Measurements from ENCODE around the gene FHL2. TPM values are rescaled to one million over a fixed set of nuclear protein-coding genes. Genes with fewer than 3 reads are reported as not detected.
A peak's percentile ranks its signal among the peaks of the same experiment; 100 is the strongest.

The FHL2 gene
- total RNA-seq, 1 experiment from 2014 or later: 109 TPM

DNA sequence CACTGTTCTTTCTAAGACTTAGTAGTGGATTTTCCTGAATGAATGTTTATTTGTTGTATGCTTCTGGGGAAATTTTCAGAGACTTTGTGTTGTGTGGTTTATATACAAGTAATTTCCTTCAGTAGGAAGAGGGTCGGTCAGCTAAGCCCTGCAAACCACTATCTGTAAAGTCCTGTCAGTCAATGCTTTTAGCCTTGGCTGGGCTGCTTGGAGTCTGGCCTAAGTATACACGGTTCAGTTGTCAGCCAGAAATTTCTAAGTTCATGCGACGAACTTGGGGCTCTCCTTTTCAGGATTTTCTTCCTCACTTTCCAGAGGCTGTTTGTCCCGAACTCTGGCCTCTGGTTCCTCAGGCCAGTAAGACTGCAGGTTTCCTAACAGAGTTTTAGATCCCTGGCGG is 40.3 kb downstream of the FHL2 start:
- BruUV-seq (replicated peaks): no TSS peak

GRCh38 chr2:105357122-105357521 is 41.7 kb downstream of the FHL2 start:
- CTCF ChIA-PET: no interaction called here
- Histone ChIP-seq H3K9me2 (ENCODE audit: insufficient read depth) (no peaks in the 10 kb centered on the region), H2AFZ (no peak overlapping the region), H3K4me3 (no peak overlapping the region), H3K79me2 (ENCODE audit: low read depth) (no peaks in the 10 kb centered on the region), H3K27ac (peak overlapping the region; percentile 20; the same call in 1 of the 2 replicates), H3F3A (ENCODE audit: insufficient read depth, low read depth) (peaks cover 75% of the 10 kb centered on the region), H4K20me1 (ENCODE audit: insufficient read depth) (no peaks in the 10 kb centered on the region), H3K9me3 (ENCODE audit: insufficient read depth, low read depth) (no peaks in the 10 kb centered on the region), H3K27me3 (ENCODE audit: insufficient read depth, low read depth) (no peaks in the 10 kb centered on the region), H3K4me2 (no peak overlapping the region), H3K36me3 (ENCODE audit: low read depth) (peaks cover 45% of the 10 kb centered on the region), H3K4me1 (replicated peaks; ENCODE audit: insufficient read depth) (no peaks in the 10 kb centered on the region)
- intact Hi-C loops (cut with micrococcal nuclease; ENCODE audit: unreplicated experiment): no loop called here
- no TSS peak for BruUV-seq (replicated peaks)
- no peak for DNase-seq
- TF ChIP-seq CTCF (conservative IDR thresholded peaks at IDR 0.05) (no peak), EZH2 (IDR thresholded peaks at IDR 0.05; ENCODE audit: low read depth) (no peak)
- POLR2A ChIA-PET (ENCODE audit: unreplicated experiment): no interaction called here

More for the DNA sequence above, 40.3 kb downstream of the FHL2 start:
- Histone ChIP-seq H3F3A (ENCODE audit: insufficient read depth, low read depth) (peaks cover 78% of the 10 kb centered on the region), H4K20me1 (ENCODE audit: insufficient read depth) (no peaks in the 10 kb centered on the region), H3K36me3 (ENCODE audit: low read depth) (peaks cover 50% of the 10 kb centered on the region), H3K9me2 (ENCODE audit: insufficient read depth) (no peaks in the 10 kb centered on the region), H2AFZ (no peak overlapping the region), H3K79me2 (ENCODE audit: low read depth) (no peaks in the 10 kb centered on the region), H3K4me3 (no peak overlapping the region), H3K9me3 (ENCODE audit: insufficient read depth, low read depth) (no peaks in the 10 kb centered on the region), H3K27me3 (ENCODE audit: insufficient read depth, low read depth) (no peaks in the 10 kb centered on the region), H3K27ac (no peak overlapping the region), H3K4me2 (no peak overlapping the region), H3K4me1 (replicated peaks; ENCODE audit: insufficient read depth) (no peaks in the 10 kb centered on the region)
- no peak for DNase-seq
- ChIA-PET POLR2A (ENCODE audit: unreplicated experiment) (no interaction called here), CTCF (no interaction called here)
- TF ChIP-seq CTCF (conservative IDR thresholded peaks at IDR 0.05) (no peak), EZH2 (IDR thresholded peaks at IDR 0.05; ENCODE audit: low read depth) (no peak)
- intact Hi-C loops (cut with micrococcal nuclease; ENCODE audit: unreplicated experiment): no loop called here

GRCh38 chr2:105344704-105345345 is 54.0 kb downstream of the FHL2 start:
- peaks cover 13% of the 10 kb centered on the region for H3K79me2 ChIP-seq (ENCODE audit: low read depth)
- H3K4me3 ChIP-seq: no peak overlapping the region
- H3K27ac ChIP-seq: no peak overlapping the region
- H3K27me3 ChIP-seq (ENCODE audit: insufficient read depth, low read depth): no peaks in the 10 kb centered on the region
- no peak for TF ChIP-seq EZH2 (IDR thresholded peaks at IDR 0.05; ENCODE audit: low read depth)
- peak; percentile 75 for TF ChIP-seq CTCF (conservative IDR thresholded peaks at IDR 0.05)
- no peaks in the 10 kb centered on the region for H3K9me3 ChIP-seq (ENCODE audit: insufficient read depth, low read depth)
- intact Hi-C loops (cut with micrococcal nuclease; ENCODE audit: unreplicated experiment): loop anchor here (1.0 to 10.0 kb wide), 5 partner anchors 57 to 1240 kb away; no protein-coding TSS in a partner anchor
- H2AFZ ChIP-seq: no peak overlapping the region
- H3K9me2 ChIP-seq (ENCODE audit: insufficient read depth): no peaks in the 10 kb centered on the region
- H3K36me3 ChIP-seq (ENCODE audit: low read depth): peaks cover 45% of the 10 kb centered on the region
- ChIA-PET CTCF (interaction anchor here (0.6 to 1.7 kb wide), 6 partner anchors 14 to 742 kb away, joined by 3 to 18 read pairs (median 4); no protein-coding TSS in a partner anchor), POLR2A (ENCODE audit: unreplicated experiment) (no interaction called here)
- H4K20me1 ChIP-seq (ENCODE audit: insufficient read depth): peaks cover 10% of the 10 kb centered on the region; the same call in 1 of the 2 replicates
- H3K4me2 ChIP-seq: no peak overlapping the region
- H3F3A ChIP-seq (ENCODE audit: insufficient read depth, low read depth): peaks cover 30% of the 10 kb centered on the region
- BruUV-seq (replicated peaks): no TSS peak
- DNase-seq: peak; percentile 18 to 45
- H3K4me1 ChIP-seq (replicated peaks; ENCODE audit: insufficient read depth): no peaks in the 10 kb centered on the region
